HG02610 (cell line): ENCODE measurements around the gene ZNF555.
A peak's percentile ranks its signal among the peaks of the same experiment; 100 is the strongest.
"Not testable (repeated sequence)": the region's sequence is repeated elsewhere in the genome, so short reads cannot be mapped to it uniquely, and the experiment has no call there.

Experiments
- ATAC-seq: cut with Tn5 transposase; IDR thresholded peaks from one replicate; pipeline ENCODE4 v1.9.1; 2021; ENCODE audit warnings: mild to moderate bottlenecking, moderate library complexity; ENCODE audit not compliant: unreplicated experiment

Gene ZNF555

GRCh38 chr19:2866495-2867024 lies 25.3 kb downstream of the ZNF555 start:
- no peak for ATAC-seq

- ATAC-seq = no peak
These were observed 26.0 kb downstream of the ZNF555 start, which contains the start of gene ZNF556 for GRCh38 chr19:2867025-2867991. Gene ZNF556 (plus strand): TSS chr19:2867335. CDS start chr19:2867422, 87 bp downstream.

- no peak for ATAC-seq
These were observed 28.3 kb downstream of the ZNF555 start for GRCh38 chr19:2869618-2870017.

GRCh38 chr19:2872175-2872574 lies 30.9 kb downstream of the ZNF555 start:
- not testable (repeated sequence) for ATAC-seq

GRCh38 chr19:2877398-2878331 lies 36.4 kb downstream of the ZNF555 start:
- ATAC-seq = no peak

- no peak for ATAC-seq
These were observed 42.6 kb downstream of the ZNF555 start for GRCh38 chr19:2883686-2884439.

- no peak for ATAC-seq
These were observed 44.5 kb downstream of the ZNF555 start for GRCh38 chr19:2885736-2886135.

GRCh38 chr19:2887391-2887914 lies 46.2 kb downstream of the ZNF555 start:
- no peak for ATAC-seq

GRCh38 chr19:2888731-2889224 lies 47.5 kb downstream of the ZNF555 start:
- ATAC-seq = no peak

- not testable (repeated sequence) for ATAC-seq
These were observed 49.3 kb downstream of the ZNF555 start for GRCh38 chr19:2890531-2890930.

- ATAC-seq = no peak
These were observed 55.4 kb downstream of the ZNF555 start for GRCh38 chr19:2896694-2897093.

GRCh38 chr19:2900296-2901252 lies 59.3 kb downstream of the ZNF555 start, which contains the start of gene ZNF57:
Gene ZNF57 (plus strand): TSS chr19:2900928. CDS start chr19:2901046, 118 bp downstream.
- peak; percentile 93 for ATAC-seq

GRCh38 chr19:2902590-2903218 lies 61.4 kb downstream of the ZNF555 start:
- no peak for ATAC-seq

GRCh38 chr19:2903326-2903725 lies 62.1 kb downstream of the ZNF555 start:
- ATAC-seq = not testable (repeated sequence)

- ATAC-seq = no peak
These were observed 64.7 kb downstream of the ZNF555 start for GRCh38 chr19:2905918-2906519.

GRCh38 chr19:2906631-2907195 lies 65.4 kb downstream of the ZNF555 start:
- ATAC-seq = no peak
